ENCODE data around the gene ATP1A1.

ATP1A1 gene

DNA sequence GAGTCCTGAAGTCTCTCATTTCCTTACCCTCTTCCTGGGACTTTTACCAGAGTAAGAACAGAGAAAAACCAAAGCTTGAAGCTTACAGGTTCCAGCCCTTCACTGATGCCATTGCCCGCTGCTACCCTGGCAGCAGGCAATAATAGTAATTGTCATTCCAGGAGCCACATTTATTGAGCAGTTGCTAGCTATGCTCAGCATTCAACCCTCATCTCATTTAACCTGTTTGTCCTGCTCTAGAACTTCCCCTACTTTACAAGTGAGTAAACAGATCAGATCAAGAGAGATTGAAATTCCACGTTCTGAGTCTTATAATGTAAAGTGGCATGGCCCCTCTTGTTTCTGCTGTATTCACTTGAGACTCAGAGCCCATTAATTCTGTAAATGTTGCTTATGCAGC is 80.4 kb downstream of the ATP1A1 start:
- H3K27ac Mint-ChIP-seq, result no peak overlapping the region
- H3K36me3 Mint-ChIP-seq, result no peaks in the 10 kb centered on the region
- H3K9me3 Mint-ChIP-seq, result no peaks in the 10 kb centered on the region
- DNase-seq (ENCODE audit: low spot score in 2 of 2) (no peak), ATAC-seq (ENCODE audit: low read depth) (no peak)
- H3K4me3 Mint-ChIP-seq, result no peak overlapping the region
- H3K4me1 Mint-ChIP-seq, result no peaks in the 10 kb centered on the region
- peaks cover 2% of the 10 kb centered on the region for H3K27me3 Mint-ChIP-seq

DNA sequence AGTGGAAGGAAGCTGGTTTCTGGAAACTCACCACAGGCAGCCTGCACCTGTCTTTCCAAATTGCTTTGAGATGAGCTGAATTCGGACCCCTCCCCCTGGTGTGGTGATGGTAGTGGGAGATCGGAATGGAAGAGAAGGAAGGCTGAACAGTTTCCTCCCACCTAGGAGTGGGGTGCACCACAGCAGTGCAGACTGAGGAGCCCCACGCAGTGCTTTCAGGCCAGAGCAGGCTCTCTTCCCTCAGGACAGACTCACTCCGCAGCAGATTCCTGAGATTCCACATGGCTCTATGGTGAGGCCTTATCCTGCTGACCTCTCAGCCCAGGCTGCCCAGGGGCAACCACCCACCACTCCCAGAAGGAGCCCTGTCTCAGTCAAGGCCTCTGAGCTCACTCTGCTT is 80.9 kb downstream of the ATP1A1 start:
- Mint-ChIP-seq H3K4me1 (no peaks in the 10 kb centered on the region), H3K9me3 (no peaks in the 10 kb centered on the region), H3K27ac (no peak overlapping the region), H3K27me3 (peaks cover 2% of the 10 kb centered on the region), H3K4me3 (no peak overlapping the region), H3K36me3 (no peaks in the 10 kb centered on the region)
- DNase-seq (ENCODE audit: low spot score in 2 of 2) (no peak), ATAC-seq (ENCODE audit: low read depth) (no peak)

Data from memory B cell (primary cell).